HG03045 (cell line): ENCODE results near the gene CTNNA2.

ENCODE experiments used
- ATAC-seq: cut with Tn5 transposase; IDR thresholded peaks from one replicate; pipeline ENCODE4 v1.9.1; 2021; ENCODE audit warnings: mild to moderate bottlenecking, moderate library complexity; ENCODE audit not compliant: unreplicated experiment

The CTNNA2 gene

DNA sequence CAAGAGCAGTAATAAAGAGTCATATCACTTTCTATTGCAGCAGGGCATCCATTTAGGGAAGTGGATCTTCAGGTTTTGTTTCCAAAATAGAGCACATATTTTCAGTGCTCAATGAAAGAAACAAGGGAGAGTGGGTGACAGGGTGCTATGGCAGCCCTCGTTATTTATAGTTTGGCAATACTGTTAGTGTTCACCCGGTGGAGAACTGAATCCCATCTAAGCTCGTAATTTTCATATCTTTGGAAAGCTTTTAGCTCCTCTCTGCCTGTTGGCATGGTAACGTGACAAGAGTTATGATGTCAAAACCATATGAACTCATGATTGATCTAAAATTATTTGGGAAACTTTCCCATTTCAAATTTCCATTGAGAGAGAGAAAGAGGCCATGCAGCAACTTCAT lies 459.8 kb downstream of the CTNNA2 start:
- ATAC-seq = no peak

GRCh38 chr2:79975791-79976565 lies 463.1 kb downstream of the CTNNA2 start:
- ATAC-seq = no peak

DNA sequence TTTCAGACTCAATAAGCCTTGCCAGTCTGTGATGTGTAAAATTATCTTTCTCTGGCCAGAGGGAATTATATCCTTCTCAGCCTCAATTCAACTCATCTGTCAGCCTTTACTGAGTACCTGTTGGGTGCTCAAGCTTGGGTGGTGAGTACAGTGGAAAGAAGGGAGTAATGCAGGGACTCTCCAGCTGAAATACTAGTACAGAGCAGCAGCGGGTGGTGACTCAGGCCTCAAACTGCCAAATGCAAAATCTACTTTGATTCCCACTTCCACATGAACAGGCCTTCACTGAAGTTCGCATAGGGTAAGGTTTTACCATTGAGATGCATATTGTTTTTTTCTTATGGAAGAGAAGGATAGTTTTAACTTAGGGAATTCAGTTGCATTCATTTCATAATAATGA lies 464.9 kb downstream of the CTNNA2 start:
- no peak for ATAC-seq

- ATAC-seq = no peak
These were observed 467.3 kb downstream of the CTNNA2 start for GRCh38 chr2:79980116-79980515.

DNA sequence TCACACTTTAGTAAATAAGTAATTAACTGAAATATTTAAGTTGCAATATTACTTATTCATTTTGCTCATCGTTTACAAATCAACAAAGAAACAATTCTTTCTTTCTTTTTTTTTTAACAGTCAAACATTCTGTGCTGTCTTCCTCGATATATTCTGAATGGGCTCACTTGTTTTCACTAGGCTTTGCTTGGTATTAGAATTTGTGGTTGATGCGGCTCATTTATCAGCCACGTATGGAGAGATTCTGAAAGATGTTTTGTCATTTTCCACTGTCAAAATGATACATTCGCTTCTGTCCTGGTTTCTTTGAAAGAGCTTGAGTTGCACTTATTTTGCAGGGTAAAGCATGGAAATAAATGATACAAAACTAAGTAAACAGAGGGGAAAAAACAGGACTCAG lies 468.0 kb downstream of the CTNNA2 start:
- no peak for ATAC-seq

DNA sequence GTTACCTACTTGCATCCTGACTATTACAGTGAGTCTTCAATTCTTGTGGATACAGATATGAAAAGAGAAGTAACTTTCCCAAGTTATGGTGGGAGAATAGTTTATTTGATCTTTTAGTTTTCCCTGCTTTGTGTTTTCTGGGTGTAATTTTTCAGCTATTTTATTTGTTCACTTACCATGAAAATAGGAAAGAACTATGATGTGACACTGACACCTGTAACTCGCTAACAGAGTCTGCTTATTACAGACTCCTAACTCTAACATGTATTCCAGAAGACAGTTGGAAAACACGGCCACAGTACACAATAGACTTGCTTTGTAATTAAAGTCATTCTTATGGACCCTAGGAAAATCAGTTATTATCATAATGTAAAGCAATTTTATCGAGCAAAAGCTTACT lies 468.5 kb downstream of the CTNNA2 start:
- no peak for ATAC-seq

DNA sequence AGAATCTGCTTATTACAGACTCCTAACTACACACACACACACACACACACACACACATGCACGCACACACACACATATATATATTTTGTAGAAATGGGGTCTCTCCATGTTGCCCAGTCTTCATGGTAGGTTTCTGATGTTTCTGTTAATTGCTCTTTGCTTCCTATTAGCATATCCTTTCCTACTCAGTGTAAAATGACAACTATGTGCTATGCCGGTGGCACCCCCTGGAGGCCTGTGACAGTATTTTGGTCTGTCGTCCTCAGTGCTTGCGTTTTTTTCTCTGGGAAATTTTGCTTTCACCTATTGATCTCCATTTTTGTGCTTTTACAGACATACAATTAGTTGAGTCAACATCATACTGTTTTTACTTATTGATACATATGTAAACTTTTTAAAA lies 469.6 kb downstream of the CTNNA2 start:
- no peak for ATAC-seq

- ATAC-seq = no peak
These were observed 471.6 kb downstream of the CTNNA2 start for GRCh38 chr2:79984476-79984875.

DNA sequence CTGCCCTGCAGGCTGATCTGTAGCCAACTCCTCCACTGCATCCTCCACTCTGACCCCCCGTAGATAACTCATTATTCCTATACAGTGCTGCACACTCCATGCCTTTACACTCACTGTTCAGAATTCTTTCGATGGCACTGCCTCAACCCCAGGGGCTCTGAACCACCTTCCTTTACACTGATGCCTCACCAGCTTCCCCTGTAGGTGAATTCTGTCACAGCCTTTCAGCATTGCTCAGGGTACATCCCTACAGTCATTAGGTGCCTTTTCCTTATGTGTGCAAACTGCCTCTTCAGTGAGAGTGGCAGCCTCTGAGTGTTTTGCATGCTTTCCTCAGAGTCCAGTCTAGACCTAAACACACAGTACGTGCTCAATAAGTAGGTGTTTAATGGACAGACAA lies 472.3 kb downstream of the CTNNA2 start:
- no peak for ATAC-seq

DNA sequence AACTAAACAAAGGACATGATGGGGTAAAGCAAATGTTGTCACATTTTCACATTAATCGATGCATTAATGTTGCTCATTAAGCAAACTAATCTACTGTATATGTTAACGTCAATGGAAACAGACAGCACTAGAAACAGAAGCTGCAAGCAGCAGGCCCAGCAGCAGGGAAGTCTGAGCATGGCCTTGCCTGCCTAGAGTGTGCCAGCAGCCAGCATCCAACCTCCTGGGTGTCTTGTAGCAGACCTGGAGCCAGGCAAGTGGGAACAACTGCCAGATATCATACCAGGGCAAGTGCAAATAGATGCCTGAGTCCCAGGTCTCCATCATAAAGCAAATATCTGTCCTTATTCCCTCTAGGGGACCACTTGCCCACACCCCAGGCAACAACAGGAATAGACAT lies 472.7 kb downstream of the CTNNA2 start:
- no peak for ATAC-seq

- no peak for ATAC-seq
These were observed 480.3 kb downstream of the CTNNA2 start for GRCh38 chr2:79993144-79993543.

DNA sequence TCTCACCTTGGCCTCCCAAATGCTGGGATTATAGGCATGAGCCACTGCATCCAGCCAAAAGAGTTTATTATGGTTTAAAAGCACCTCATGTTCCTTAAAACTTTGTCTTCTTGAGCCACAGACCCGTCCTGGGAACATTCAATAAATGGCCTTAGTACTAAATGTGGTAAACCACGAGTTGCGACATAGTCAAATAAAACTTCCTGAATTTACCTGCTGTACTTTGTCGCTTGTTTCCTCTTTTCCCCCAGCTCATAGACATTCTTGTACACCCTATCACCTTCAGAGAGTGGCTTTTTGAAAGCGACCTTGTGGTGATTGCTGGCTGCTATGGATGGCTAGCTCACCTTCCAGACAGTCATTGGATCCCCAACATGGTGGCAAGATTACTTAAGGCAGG lies 481.3 kb downstream of the CTNNA2 start:
- ATAC-seq = no peak

GRCh38 chr2:79994965-79995364 lies 482.1 kb downstream of the CTNNA2 start:
- no peak for ATAC-seq

DNA sequence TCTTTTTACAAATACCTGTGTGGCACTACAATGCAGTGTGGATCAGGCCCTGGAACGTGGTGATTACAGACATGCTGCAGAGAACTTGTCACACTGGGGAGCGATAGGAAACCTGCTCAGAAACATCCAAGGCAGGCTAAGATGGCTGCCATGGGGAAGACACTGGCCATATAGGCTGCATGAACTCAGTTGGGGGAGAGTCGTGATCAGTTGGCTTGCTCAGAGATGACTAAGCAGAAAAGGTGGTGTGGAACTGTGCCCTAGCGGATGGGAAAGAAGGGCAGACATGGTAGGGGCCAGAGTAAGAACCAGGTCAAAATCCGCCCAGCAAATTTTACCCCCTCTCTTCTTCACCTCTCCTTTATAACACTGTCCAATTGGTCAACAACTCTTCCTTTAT lies 483.9 kb downstream of the CTNNA2 start:
- no peak for ATAC-seq

DNA sequence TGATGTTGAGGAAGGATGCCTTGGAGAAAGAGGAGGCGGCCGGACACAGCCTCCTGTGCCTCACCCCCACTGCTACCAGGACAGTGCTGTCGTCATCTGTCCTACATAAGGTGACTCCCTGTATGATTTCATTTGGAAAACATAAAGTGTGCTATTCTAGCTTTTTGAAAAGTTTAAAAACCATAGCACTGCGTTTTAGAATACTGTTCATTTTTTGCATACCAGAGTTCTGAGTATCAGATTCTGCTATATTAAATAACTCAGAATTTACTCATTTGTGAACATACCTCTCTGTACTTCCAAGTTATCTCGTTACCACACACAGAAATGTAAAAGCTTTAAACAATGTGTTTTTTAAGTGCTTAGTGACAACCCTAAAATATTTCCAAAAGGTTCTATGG lies 488.9 kb downstream of the CTNNA2 start:
- ATAC-seq = no peak

DNA sequence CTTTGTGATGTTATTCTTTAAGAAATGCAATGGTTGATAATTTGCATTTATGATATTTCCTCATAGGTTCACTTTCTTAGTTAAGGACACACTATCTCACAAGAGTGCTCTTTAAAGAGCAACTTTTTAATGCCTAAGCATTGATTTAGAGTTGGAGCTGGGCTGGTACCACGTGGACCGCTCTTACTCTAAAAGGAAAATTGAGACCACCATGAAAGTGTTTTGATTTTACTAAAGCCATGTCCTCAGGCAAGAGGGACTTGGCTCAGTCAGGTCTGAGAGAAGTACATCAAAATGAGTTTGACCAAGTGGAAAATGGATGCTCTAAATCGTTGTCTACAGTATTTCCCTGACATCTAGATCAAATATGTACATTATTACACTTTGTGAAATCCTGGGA lies 489.3 kb downstream of the CTNNA2 start:
- no peak for ATAC-seq

DNA sequence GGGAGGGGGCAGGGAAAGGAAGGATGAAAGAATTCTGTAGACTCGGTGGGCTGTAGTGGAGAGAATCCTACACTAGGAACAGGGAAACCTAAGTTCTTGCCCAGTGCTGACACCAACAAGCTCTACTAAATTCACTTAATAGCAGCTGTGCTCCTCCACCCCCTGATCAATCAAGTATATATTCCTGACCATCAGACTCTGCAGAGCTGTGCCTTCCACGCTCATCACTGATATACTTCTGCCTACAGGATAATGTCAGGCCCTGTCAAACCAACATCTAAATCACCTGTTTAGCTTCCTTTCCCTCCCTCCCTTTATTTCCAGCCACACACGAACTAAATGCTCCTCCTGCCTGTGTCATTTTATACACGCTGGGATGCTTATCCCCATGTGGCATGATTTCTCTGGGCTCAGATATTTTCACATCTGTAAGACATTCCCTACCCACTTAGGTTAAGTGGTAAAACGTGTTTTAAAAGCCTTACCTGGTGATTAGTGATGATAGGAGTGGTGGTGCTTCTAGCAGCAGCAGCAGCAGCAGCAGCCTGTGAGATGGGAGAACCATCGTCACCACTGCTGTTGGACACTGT lies 489.8 kb downstream of the CTNNA2 start:
- no peak for ATAC-seq

- ATAC-seq = no peak
These were observed 495.1 kb downstream of the CTNNA2 start for GRCh38 chr2:80007777-80008503.

GRCh38 chr2:80008596-80008995 lies 495.7 kb downstream of the CTNNA2 start:
- ATAC-seq = no peak

- no peak for ATAC-seq
These were observed 496.4 kb downstream of the CTNNA2 start for GRCh38 chr2:80009211-80009610.

- ATAC-seq = no peak
These were observed 499.2 kb downstream of the CTNNA2 start for GRCh38 chr2:80012061-80012460.

DNA sequence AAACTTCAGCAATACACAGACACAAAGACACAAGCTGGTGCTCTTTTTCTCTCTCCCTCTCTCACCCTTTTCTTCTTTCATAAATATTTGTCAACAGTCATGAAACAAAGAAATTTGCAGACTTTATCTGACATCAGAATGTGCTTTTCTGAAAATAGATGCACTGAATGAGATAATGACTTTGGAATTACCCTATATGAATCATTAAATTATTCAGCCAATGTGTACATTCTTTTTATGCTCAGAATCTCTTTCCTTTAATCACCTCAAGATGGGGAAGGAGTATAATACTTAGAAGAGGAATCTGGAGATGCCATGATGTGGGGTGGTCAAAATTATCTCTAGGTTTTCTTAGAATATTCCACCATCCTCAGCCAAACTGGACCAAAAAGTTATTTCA lies 501.8 kb downstream of the CTNNA2 start:
- ATAC-seq = no peak
